Activated CD4-positive, alpha-beta T cell treated with anti-CD3 and anti-CD28 coated beads, Interleukin-10, Interleukin-2, amounts not matched to agents 100 ng/mL and 50 ng/mL, durations not matched to agents 16 hours and 8 hours (primary cell): ENCODE measurements around the gene TRIM60.
"Not testable (repeated sequence)": the region's sequence is repeated elsewhere in the genome, so short reads cannot be mapped to it uniquely, and the experiment has no call there.

Source experiments
- DNase-seq: peaks from one replicate; pipeline ENCODE4 v3.0.0-alpha.2; 2020

The TRIM60 gene

DNA sequence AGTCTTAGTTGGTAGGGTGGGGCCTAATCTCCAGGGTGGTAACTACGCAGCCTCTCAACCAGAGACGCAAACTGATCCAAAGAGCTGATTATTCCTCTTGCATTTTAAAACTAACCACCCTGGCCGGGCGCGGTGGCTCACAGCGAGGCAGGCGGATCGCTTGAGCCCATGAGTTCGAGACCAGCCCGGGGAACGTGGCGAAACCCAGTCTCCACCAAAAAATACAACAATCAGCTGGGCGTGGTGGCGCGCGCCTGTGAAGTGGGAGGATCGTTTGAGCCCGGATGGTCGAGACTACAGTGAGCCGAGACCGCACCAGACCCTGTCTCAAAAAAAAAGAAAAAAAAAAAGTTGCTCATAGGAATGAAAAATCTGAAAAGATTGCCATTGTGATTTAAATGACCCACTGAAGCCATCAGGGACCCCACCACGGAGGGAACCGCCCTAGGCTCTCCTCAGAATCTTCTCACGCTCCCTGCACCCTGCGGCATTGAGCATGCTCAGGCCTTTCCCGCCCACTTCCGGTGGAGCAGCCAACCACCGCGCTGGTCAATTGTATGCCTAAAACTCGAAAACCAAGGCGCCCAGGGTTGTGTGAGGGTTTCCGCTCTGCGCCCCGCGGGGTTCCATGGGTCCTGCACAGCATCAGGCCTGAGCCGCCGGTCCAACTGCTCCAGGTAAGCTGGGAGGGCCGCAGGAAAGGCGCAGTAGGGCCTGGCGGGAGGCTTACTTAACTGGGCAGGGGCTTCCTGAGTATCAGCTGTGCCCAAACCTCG lies at the start of gene TRIM60:
Gene TRIM60, plus strand, starts transcription at position 564 of the 776 bp plus-strand sequence. CDS start 8,074 bp downstream, outside the sequence.
- DNase-seq = no peak

DNA sequence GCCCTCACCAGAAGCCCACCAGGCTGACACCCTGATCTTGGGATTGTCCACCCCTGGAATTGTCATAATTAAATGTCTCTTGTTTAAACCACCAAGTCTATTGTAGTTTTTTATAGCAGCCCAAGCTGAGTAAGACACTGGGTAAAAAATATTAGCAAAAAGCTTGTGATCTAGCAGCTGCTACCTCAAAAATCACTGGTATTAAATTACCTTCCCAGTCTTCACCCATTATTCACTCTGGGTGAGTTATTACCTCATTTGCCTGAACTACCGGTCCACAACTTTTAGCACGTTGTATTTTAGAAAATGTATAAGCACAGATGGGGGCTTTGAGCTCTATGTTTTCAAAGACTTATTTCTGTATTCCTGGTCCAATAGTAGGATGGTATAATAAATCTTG lies 42.3 kb upstream of the TRIM60 start:
- no peak for DNase-seq

DNA sequence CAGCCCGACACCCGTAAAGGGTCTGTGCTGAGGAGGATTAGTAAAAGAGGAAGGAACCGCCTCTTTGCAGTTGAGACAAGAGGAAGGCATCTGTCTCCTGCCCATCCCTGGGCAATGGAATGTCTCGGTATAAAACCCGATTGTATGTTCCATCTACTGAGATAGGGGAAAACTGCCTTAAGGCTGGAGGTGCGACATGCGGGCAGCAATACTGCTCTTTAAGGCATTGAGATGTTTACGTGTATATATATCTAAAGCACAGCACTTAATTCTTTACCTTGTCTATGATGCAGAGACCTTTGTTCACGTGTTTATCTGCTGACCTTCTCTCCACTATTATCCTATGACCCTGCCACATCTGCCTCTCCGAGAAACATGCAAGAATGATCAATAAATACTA lies 41.0 kb upstream of the TRIM60 start:
- DNase-seq = not testable (repeated sequence)

DNA sequence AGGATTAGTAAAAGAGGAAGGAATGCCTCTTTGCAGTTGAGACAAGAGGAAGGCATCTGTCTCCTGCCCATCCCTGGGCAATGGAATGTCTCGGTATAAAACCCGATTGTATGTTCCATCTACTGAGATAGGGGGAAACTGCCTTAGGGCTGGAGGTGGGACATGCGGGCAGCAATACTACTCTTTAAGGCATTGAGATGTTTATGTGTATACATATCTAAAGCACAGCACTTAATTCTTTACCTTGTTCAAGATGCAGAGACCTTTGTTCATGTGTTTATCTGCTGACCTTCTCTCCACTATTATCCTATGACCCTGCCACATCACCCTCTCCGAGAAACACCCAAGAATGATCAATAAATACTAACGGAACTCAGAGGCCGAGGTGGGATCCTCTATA lies 35.7 kb upstream of the TRIM60 start:
- not testable (repeated sequence) for DNase-seq

DNA sequence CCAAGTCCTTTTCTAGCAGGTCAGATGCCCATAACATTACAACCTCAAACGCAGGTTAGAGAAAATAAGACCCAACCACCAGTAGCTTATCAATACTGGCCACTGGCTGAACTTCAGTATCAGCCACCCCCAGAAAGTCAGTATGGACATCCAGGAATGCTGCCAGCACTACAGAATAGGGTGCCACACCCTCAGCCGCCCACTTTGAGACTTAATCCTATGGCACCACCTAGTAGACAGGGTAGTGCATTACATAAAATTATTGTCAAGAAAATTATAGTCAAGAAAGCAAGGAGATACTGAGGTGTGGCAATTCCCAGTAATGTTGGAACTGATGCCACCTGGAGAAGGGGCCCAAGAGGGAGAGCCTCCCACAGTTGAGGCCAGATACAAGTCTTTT lies 34.5 kb upstream of the TRIM60 start:
- no peak for DNase-seq

DNA sequence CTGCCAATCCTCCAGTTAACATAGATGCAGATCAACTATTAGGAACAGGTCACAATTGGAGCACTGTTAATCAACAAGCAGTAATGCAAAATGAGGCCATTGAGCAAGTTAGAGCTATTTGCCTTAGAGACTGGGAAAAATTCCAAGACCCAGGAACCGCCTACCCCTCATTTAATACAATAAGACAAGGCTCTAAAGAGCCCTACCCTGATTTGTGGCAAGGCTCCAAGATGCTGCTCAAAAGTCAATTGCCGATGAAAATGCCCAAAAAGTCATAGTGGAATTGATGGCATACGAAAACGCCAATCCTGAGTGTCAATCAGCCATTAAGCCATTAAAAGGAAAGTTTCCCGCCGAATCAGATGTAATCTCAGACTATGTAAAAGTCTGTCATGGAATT lies 33.9 kb upstream of the TRIM60 start:
- DNase-seq = no peak

DNA sequence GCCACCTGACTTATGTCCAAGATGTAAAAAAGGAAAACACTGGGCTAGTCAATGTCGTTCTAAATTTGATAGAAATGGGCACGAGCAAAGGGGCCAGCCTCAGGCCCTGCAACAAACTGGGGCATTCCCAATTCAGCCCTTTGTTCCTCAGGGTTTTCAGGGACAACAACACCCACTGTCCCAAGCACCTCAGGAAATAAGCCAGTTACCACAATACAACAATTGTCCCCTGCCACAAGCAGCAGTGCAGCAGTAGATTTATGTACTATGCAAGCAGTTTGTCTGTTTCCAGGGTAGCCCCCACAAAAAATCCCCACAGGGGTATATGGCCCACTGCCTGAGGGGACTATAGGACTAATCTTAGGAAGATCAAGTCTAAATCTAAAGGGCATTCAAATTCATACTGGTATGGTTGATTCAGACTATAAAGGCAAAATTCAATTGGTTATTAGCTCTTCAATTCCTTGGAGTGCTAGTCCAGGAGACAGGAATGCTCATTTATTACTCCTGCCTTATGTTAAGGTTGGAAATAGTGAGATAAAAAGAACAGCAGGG lies 33.2 kb upstream of the TRIM60 start:
- DNase-seq = not testable (repeated sequence)

DNA sequence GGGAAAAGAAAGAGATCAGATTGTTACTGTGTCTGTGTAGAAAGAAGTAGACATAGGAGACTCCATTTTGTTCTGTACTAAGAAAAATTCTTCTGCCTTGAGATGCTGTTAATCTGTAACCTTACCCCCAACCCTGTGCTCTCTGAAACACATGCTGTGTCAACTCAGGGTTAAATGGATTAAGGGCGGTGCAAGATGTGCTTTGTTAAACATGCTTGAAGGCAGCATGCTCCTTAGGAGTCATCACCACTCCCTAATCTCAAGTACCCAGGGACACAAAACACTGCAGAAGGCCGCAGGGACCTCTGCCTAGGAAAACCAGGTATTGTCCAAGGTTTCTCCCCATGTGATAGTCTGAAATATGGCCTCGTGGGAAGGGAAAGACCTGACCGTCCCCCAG lies 29.8 kb upstream of the TRIM60 start:
- not testable (repeated sequence) for DNase-seq

DNA sequence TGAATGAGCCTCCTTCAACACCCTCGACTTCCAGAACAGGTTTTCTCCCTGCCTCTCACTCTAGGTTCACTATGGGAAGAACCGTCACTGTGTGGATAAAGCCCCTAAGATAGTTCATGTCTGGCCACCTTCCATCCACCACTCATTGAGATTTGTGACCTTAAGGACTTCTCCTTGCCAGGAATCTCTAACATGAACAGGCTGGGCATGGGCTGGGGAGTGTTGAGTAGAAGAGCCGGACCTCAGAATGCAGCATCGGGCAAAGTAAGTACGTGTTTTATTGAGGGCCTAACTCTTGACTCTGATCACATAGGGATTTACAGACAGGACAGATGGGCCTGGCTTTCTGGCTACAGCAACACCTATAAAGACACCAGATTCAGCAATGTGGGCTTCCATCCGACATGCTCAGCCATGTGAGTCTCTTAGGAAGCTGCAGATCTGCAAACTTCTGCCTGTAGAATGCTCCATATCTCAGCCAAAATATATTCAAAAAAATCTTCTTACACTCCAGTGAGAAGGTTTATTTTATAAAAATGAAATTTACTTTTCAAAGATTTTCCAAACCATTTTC lies 26.4 kb upstream of the TRIM60 start:
- DNase-seq = no peak

DNA sequence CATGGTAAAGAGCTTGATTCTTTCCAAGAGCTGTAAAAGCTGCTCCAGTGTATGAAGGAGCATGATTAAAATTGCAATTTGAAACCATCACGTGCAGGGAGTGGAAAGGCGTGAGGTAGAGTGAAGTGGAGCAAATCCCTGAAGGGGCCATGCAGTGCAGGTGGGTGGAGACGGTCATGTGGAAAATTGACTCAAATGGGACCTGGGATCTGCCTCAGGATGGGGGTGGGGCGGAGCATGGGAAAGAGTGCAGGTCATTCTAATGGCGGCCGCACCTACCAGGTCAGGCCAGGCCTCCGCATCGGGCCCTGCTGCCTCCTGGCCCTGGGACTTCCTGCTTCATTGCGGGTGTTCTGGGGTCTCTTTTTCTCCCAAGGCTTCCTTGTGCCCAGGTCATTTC lies 25.3 kb upstream of the TRIM60 start:
- no peak for DNase-seq

DNA sequence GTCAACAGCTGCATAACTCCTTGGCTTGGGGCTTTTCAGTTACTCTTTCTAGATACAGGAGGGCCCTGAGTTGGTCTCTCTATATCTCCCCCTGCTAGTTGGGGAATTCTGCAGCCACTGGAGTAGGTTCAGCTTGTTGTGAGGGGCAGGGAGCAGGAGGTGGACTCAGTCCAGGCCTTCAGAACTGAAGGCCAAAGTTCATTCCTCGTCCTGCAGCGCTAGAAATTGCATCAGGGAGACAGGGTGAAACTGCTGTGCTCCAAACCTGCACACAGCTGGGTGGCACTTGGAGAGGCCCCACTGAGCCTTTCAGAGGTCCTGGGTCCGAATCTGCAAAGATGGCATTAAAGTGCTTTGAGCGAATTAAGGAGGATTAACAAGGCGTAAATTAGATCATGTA lies 24.9 kb upstream of the TRIM60 start:
- no peak for DNase-seq

DNA sequence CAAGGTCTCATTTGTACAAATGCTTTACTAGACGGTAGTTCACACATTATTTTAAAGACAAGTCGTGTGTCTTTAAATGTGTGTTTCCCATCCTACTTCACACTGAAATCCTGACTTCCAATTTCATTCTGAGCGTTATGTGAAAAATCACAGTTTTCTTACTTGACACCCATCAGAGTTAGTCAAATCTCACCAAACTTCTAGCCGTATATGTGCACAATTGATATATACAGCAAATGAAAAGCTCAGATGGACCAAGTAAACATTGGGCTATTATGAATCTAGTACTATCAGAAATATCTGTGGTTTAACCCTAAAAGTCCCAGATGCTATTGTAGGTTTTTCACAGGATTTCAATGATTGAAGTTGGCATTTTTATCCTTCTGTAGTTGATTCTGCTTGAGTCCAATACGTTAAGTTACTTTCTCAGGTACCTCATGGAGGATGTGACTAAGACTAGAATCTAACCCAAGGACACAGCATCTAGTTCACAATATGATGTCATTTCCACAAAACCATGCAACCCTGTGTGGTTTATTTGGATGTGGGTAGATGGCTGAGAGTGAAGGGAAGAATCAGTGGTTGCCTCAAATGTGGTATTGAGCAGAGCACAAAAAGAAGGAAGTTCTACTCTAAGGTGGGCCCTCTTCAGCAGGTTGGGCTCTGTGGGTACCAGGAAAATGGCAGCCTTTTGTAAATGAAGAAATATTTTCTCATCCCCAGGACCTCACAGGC lies 22.1 kb upstream of the TRIM60 start:
- DNase-seq = peak; percentile 83

DNA sequence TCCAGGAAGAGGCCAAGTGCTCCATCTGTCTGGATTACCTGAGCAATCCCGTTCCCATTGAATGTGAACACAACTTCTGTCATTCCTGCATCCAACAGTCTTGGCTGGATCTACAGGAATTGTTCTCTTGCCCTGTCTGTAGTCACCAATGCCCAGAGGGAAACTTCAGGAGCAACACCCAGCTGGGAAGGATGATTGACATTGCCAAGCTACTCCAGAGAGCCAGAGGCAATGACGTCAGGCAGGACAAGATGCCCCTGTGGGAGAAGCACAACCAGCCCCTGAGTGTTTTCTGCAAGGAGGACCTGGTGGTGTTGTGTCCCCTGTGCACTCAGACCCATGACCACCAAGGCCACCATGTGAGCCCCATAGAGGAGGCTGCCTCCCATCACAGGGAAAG lies 21.3 kb upstream of the TRIM60 start:
- no peak for DNase-seq

DNA sequence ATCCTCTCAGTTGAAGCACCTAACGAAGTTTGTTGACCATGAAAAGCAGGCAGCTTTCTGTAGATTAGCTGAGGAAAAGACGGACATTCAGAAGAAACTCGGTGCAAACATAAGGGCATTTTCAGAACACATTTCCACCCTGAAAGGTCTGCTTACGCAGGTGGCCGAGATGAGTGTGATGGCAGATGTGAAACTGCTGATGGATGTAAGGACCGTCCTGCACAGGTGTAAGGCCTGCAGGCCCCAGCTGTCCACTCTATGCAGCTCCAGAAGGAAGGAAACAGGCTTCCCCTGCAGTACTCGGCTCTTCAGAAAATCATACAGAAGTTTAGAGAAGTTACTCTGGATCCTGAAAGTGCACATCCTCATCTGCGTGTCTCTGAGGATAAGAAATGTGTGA lies 20.8 kb upstream of the TRIM60 start:
- no peak for DNase-seq

DNA sequence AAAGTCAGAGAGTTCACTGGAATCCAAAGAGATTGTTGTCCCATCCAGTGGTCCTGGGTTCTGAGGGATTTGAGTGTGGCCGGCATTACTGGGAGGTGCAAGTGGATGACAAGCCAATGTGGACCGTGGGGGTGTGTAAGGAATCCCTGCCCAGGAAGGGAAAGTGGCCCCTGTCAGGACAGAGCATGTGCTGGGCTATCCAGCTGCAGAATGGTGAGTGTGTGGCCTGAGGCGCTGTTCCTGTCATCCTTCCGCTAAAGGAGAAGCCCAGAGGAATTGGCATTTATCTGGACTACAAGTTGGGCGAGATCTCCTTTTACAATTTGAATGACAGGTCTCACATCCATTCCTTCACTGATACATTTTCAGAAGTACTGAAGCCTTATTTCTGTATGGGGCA lies 20.4 kb upstream of the TRIM60 start:
- no peak for DNase-seq

DNA sequence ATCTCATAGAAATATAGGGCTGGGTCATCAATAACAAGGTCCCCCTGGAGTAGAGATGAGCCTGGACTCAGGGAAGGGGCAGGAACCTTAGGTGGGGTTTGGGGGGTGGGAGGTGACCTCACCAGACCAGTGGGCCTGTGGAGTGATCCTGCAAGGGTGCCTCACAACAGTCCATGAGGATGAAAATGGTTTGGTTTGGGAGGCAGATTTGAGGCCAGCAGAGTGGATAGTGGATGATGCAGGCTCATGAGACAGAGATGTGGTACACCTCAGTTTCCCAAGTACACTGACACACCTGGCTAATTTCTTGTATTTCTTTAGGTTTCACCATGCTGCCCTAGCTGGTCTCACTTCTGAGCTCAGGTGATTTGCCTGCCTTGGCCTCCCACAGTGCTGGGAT lies 18.1 kb upstream of the TRIM60 start:
- no peak for DNase-seq

DNA sequence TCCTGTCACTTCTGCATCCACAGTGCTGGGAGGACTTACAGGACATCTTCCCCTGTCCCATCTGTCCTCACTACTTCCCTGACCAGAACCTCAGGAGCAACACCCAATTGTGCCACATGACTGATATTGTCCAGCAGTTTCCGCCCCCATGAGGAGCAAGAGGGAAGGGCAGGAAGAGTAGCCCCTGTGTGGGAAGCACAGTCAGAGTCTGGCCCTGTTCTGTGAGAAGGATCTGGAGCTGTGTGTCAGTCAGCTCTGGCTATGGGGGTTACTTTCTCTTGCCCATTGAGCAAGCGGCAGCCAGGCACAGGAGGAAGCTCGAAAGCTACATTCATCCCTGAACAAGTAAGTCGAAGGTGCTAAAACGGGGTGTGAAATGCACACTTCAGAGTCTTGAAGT lies 14.8 kb upstream of the TRIM60 start:
- DNase-seq = peak; percentile 49

DNA sequence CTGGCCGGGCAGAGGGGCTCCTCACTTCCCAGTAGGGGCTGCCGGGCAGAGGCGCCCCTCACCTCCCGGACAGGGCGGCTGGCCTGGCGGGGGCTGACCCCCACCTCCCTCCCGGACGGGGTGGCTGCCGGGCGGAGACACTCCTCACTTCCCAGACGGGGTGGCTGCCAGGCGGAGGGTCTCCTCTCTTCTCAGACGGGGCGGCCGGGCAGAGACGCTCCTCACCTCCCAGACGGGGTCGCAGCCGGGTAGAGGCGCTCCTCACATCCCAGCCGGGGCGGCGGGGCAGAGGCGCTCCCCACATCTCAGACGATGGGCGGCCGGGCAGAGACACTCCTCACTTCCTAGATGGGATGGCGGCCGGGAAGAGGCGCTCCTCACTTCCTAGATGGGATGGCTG lies 11.8 kb upstream of the TRIM60 start:
- DNase-seq = not testable (repeated sequence)

DNA sequence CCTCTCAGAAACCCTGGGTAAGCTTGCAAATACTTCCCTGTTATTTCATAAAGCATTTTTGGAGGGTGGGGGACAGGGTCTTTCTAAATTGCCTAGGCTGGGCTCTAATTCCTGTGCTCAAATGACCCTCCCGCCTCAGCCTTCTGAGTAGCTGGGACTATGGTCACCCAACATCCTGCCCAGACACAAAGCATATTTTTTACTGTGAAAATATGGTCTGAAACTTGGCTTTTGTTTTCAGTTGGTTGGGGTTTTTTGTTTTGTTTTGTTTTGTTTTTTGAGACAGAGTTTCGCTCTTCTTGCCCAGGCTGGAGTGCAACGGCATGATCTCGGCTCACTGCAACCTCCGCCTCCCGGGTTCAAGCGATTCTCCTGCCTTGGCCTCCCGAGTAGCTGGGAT lies 6.0 kb upstream of the TRIM60 start:
- DNase-seq = not testable (repeated sequence)

DNA sequence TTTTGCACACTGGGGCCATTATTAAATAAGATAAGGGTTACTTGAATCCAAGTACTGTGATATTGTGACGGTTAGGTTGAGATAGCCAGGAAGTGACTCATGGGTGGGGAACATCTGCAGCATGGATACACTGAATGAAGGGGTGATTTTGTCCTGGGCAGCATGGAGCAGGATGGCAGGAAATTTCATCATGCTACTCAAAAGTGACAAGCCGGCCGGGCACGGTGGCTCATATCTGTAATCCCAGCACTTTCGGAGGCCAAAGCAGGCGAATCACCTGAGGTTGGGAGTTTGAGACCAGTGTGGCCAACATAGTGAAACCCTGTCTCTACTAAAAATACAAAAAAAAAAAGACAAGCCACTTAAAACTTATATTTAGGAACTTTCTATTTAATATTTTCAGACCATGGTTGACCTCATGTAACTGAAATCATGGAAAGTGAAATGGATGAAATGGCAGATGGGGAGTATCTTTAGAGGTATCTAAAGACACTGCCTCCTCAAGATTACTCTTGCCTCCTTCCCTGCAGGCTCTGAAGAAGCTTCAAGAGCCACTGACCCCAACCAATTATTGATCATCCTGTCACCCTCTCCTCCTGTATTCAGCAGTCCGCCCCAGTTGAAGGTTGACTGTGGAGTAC lies 3.9 kb upstream of the TRIM60 start:
- no peak for DNase-seq

DNA sequence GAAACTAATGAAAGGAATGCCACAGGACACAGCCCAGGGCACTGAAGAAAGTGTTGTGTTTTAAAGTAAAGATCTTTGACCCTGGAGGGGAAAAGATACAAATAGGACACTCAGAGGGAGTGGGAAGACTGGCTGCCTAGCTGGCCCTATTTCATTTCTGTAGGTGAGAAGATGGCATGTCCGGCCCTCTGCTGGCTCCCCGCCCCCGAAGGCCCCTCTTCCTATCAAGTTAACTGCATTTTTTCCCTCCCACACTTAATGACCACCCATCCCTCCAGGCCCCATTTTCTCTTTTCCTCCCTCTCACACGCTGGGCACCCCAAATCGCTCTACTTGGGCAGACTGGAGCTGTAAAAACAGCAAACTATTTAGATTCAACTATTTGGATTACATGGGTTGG lies 16.4 kb downstream of the TRIM60 start:
- DNase-seq = no peak

DNA sequence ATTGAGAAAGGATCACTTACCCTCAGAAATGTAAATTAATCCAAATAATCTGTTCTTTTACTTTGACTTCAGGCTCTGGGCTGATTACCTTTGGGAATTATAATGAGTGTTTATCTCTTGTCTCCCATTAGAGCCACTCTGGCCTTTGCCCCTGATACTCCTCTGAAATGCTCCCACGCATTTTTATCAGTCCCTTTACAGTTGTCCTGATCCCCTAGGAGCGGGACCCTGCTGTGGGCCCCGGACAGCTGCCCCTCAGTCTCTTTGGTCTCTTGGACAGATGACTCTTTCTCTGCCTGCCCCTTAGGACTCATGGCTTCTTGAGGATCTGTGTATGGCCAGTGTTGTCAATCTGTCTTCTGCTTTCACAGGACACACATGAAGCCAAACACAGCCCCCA lies 20.8 kb downstream of the TRIM60 start:
- DNase-seq = no peak

DNA sequence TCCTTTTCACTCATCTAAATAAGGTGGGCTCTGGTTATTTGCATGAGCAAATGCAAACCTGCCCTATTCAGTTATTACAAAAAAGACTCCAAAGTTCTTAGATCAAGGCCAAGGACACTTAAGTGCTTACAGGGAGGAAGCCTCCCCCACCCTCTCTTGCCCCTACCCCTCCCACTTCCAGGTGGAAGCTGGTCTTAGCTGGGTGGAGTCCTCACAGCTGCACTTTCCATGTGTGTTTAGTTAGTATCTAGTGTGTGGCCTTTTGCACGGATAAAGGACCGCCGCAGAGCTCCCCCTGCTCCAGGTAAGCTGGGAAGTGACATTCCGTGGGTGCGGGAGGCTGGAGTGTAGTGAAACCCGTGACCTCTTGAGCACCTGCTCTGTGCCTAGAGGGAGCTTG lies 21.8 kb downstream of the TRIM60 start, which contains the start of gene TRIM75:
Gene TRIM75, plus strand, starts transcription at position 222 of the 400 bp plus-strand sequence. CDS start 5,282 bp downstream, outside the sequence.
- DNase-seq = no peak
